ENCODE data around the gene WDR18.

DNA sequence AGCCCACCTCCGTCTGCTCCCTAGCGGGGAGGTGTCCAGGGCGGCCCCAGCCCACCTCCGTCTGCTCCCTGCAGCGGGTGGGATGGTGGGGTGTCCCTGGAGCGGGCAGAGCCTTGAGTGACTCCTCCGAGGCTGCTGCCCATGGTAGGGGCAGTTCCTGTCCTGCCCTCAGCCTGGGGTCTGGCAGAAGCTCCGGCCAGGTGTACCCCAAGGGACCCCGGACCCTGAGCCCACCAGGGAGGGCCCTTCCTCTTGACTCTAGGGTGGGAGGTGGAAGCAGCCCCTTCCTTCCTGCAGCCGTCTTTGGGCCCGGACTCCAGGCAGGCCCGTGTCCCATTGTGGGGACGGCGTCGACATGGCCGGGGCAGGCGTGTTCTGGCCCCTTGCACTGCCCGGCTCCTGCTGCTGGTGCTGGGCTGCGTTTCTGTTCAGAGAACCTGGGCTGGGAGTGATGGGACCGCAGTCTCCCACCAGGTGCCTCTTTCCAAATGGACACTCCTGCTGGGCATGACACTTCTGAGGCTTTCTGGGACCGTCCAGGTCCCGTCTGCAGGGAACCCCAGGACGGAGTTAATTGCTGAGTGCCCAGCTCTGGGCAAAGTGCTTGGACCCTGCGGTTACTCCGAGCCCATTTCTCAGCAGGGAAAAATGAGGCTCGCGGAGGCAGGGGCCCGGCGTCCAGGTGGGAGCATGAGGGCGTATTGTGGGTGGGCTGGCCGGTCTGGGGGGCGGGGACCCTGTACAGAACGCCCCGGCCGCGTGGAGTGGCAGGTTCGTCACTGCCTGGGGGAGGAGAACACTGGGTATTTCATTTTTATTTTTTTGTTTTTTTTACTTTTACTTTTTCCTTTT lies 38.5 kb upstream of the WDR18 start:
- TF ChIP-seq, protein P1, sequence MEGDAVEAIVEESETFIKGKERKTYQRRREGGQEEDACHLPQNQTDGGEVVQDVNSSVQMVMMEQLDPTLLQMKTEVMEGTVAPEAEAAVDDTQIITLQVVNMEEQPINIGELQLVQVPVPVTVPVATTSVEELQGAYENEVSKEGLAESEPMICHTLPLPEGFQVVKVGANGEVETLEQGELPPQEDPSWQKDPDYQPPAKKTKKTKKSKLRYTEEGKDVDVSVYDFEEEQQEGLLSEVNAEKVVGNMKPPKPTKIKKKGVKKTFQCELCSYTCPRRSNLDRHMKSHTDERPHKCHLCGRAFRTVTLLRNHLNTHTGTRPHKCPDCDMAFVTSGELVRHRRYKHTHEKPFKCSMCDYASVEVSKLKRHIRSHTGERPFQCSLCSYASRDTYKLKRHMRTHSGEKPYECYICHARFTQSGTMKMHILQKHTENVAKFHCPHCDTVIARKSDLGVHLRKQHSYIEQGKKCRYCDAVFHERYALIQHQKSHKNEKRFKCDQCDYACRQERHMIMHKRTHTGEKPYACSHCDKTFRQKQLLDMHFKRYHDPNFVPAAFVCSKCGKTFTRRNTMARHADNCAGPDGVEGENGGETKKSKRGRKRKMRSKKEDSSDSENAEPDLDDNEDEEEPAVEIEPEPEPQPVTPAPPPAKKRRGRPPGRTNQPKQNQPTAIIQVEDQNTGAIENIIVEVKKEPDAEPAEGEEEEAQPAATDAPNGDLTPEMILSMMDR (conservative IDR thresholded peaks at IDR 0.05 in 1 of 2, IDR thresholded peaks at IDR 0.05 in 1 of 2; ENCODE audit: low read depth in 1 of 2, low read length in 2 of 2), result no peak
- no peak for TF ChIP-seq EZH2 (IDR thresholded peaks at IDR 0.05; ENCODE audit: low read length, missing control alignments)

All from fibroblast of lung (primary cell).